ENCODE measurements around the gene TGFA.

The TGFA gene

DNA sequence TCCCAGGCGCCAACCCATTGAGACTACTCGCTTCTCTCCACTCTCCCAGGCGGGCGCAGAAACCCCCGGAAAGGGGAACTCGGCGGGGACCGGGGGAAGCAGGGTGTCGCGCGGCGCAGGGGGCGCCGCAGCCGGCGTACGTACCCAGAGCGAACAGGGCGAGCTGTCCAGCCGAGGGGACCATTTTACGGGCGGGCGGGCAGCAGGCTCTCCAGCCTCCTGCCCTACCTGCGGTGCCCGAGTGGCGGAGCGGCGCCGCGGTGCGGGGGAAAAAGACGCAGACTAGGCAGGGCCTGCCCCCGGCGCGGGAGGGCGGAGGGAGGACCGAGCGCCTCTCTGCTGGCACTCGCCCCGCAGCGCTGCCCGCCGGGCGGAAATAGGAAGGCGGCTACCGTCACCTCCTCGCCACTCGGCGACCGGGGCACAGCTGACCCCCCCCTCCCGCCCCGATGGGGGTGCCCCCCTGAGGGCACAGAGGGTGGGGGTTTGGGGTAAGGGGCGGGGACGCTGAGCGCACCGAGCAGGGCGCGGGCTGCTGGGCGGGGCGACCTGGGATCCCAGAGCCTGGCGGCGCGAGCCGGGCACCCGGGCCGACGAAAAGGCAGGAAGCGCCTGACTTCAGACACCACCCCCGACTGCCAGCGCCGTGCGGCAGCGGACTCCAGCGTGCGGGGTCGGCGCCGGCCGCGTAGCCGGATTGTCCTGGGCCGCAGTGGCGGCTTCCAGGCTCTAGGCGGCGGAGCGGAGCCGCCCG, at the start of gene TGFA:
TSS of gene TGFA (minus strand) at position 243 of the 754 bp plus-strand sequence. CDS start at position 184, 59 bp downstream.
- DNase-seq (ENCODE audit: low read depth): peak; percentile 37

DNA sequence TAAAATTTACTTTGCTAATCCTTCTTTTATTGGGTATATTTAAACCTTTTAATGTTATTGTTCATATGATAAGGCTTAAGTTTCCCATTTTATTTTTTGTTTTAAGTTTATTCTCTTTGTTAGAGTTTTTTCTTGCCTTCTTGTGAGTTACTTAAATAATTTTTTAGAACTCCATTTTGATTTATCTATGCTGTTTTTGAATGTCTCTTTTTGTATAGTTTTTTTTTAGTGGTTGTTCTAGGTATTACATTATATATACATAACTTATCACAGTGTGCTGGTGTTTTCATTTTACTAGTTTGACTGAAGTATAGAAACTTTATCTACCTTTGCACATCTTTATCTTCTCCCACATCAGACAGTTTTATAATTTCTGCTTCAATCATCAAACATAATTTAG, 49.4 kb upstream of the TGFA start:
- no peak for DNase-seq (ENCODE audit: low read depth)

DNA sequence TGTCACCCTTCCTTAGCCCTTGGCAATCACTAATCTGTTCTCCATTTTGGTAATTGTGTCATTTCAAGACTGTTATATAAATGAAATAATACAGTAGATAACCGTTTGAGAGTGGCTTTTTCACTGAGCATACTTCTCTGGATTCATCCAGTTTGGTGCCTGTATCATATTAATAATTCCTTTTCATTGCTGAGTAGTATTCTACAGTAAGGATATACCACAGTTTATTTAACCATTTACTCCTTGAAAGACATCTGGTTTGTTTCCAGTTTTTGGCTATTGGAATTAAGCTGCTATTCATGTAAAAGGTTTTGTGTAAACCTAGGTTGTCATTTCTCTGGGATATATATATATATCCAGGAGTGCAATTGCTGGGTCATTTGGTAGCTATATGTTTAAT, 44.6 kb upstream of the TGFA start:
- DNase-seq (ENCODE audit: low read depth): no peak

DNA sequence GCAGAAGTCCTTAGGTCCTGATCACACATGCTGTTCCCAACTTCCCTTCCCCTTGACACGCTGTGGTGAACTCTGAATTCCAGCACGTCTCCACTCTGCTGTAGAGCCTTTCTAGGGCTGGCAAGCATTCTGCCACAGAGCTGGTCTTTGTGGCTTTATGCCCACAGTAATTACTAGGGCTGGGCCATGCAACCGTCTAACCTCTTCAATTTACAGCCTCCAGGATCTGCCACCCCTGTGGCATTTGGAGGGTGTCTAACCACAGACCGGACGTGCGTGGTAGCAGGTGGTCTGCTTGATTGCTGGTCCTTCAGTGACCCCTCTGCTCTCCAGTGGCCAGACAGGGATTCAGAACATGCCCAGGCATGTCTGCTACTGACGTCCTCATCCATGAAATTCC, 43.1 kb upstream of the TGFA start:
- no peak for DNase-seq (ENCODE audit: low read depth)

DNA sequence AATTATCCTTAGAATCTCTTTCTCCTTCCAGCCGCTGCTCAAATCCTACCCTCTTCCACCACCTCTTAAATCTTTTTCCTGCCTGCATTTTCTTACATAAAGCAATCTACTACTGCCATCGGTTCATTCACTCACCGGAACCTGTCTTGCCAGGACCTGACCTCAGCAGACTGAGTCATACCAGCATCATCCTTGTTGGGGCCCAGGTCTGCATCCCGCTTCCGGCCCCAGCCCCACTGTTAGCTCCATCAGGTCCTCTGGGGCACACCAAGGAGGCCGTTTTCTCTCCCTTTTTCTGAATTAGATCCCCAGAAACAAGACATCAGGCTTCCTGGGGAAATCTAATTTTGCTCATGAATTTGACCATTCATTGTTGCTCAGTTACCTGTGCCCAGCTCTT, 42.7 kb upstream of the TGFA start:
- no peak for DNase-seq (ENCODE audit: low read depth)

DNA sequence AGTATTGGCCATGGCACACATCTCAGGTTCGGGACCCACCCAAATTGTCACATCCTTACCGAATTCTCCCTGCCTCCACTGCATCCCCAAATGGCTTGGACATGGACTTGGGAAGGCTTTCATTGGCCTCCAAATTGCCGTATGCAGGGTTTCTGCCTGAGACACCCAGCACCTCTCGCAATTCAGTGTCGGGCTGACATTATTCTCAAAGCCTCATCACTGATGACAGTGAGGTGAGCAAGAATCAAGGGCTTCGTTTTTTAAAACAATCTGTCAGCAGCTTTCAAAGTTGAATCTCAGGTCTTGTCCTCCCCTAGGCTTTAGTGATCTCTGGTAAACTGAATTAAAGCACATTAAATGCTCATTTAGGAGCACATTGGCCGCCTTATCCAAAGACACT, 29.5 kb upstream of the TGFA start:
- DNase-seq (ENCODE audit: low read depth): no peak

DNA sequence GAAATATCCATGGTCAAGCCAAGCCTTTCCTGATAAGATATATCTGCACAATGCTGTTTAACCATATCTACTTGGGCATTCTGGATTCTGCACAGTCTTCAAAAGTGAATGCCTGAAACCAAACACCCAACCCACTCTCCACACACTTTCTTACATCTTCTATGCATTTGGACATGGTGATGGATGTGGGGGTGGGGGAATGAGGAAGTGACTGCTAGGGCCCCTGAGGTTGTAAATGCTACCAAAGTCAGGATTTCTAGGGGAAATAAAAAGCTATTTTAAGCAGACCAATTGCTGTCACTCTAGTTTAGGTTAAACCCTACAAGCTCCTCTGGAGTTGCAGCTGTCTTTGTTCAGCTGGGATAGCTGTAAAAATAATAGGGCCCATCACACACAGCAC, 26.7 kb upstream of the TGFA start:
- no peak for DNase-seq (ENCODE audit: low read depth)

DNA sequence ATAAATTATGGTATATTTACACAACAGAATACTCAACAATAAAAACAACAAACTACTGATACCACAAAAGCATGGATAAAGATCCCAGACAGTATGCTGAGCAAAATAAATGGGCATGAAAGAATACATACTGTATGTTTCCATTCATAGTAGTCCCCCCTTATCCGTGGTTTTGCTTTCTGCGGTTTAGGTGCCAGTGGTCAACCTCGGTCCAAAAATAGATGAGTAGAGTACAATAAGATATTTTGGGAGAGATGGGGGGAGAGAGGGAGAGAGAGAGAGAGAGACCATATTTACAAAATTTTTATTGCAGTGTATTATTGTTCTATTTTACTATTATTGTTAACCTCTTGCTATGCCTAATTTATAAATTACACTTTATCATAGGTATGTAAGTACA, 21.0 kb upstream of the TGFA start:
- DNase-seq (ENCODE audit: low read depth): no peak

DNA sequence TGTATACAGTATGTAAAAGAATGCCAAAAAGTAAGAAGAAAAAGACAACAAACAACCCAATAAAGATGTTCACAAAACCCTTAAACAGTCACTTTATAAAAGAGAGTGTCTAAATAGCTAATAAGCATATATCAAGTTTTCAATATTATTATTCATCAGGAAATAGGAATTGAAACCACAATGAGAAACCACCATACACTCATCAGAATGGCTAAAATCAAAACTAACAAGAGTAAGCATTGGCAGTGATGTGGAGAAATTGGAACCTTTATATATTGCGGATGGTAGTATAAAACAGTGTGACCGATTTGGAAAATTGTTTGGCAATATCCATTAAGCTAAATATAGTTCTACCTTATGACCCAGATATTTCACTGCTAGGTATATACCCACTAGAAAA, 20.5 kb upstream of the TGFA start:
- DNase-seq (ENCODE audit: low read depth): no peak

DNA sequence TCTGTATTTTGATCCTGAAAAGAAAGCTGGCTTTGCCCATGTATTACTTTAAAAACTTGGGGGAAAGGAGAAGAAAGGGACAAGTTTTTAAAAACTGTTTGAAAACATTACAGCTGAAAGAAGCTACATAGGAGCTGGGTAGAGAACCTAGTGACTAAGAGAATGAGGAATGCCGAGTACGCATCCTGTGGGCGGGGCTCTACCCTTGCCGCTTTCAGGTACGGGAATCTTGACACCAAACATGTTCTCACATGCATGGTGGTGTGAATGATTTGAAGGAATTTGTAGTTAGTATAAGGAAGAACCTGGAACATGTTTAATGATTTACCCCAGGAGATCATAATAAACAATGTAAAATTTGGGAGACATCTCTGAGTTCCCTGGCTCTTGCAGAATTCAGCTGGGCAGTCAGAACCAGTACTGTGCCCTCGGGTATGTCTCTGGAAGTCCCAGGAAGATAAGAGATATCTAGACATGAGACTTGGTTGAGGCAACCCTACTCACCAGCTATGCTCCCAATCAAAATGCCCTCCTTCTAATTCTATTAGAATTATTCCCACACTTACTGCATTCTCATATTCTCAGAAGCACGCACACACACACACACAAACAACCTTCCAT, 16.5 kb upstream of the TGFA start:
- DNase-seq (ENCODE audit: low read depth): no peak

DNA sequence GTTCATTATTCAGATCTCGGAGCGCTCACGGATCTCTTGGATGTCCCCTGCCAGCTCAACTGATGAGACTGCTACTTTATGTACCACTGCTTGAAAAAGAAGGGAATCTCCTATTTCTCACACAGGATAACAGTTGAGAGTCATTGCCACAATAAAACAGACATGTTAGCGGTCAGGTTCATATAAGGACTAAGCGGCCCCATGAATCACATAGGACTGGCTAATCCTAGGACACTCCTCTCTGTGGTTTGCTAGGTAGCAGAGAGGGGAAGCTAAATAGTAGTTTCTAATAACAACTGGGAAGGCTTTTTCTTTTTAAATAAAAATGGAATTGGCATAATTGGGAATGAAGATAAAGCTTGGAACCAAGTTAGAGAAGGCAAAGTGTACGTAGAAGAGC, 15.9 kb upstream of the TGFA start:
- no peak for DNase-seq (ENCODE audit: low read depth)

DNA sequence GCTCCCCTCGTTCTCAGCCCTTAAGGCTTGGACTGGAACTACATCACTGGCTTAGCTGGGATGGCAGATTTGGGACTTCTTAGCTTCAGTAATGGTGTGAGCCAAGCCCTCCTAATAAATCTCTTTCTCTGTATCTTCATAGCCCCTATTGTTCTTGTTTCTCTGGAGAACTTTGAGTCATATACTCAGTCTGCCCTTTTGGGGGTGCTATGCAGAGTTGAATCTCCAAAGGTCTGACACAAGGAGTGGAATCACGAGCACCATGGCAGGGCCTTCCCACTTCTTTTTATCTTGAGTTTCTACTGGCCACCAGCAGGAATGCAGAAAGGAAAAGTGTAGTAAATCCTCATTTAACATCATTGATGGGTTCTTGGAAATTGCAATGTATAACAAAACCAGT, 13.3 kb upstream of the TGFA start:
- no peak for DNase-seq (ENCODE audit: low read depth)

DNA sequence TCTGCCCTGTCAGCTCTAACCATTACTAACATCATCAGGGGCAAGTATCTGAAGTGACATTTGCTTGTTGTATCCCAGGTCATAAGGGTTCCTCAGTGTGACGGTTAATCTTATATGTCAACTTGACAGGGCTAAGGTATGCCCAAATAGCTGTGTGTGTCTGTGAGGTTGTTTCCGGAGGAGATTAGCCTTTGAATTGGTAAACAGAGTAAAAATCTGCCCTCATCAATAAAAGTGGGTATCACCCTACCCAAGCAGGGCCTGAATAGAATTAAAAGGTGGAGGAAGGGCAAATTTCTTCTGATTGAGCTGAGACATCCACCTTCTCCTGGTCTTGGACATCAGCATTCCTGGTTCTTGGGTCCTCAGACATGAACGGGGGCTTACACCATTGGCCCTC, 12.8 kb upstream of the TGFA start:
- no peak for DNase-seq (ENCODE audit: low read depth)

DNA sequence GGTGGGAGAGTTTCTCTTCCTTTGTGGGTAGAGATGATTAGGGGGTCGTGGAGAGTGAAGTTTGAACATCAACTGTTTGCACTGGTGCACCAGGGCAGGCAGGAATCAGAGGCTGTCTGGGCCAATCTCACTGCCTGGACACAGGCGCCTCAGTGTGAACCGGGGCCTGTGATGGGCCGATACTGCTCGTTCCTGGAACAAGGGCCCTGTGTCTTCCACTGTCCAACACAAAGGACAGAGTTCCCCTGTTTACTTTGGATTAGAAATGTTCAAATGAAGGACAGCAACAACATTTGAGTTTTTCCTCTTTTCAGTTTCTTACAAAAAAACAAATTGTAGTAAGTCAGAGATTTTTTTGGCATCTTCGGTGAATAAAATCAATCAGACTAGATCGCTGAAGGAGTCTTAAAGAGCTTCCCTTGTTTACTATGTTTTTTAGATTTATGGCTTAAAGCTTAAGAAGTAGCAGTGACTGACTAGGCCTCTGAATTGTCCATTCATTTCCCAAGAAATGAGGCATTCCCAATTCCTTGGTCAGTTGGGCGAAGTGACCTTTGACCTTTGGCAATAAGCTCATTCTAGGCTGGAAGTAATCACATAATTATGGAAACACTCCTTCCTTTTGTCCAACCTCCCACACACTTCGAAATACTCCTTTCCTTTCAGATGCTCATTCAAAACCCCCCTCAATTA, 11.6 kb upstream of the TGFA start:
- no peak for DNase-seq (ENCODE audit: low read depth)

DNA sequence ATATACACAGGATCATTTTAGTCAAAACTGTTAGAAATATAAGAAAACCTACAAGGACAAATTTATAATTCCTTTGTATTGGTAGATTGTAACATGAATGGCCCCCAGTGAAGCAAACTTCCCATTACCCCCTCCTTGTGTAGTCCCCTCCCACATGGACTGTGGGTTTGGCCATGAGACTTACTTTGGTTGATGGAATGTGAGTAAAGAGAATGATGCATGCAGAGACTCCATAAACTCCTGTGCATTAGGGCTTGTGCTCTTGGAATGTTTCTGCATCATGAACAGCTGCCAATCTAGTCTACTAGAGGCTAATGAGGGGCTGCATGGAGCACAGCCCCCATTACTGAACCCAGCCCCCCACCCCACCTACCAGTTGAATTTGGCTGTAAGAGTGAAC, 8.3 kb upstream of the TGFA start:
- DNase-seq (ENCODE audit: low read depth): no peak

DNA sequence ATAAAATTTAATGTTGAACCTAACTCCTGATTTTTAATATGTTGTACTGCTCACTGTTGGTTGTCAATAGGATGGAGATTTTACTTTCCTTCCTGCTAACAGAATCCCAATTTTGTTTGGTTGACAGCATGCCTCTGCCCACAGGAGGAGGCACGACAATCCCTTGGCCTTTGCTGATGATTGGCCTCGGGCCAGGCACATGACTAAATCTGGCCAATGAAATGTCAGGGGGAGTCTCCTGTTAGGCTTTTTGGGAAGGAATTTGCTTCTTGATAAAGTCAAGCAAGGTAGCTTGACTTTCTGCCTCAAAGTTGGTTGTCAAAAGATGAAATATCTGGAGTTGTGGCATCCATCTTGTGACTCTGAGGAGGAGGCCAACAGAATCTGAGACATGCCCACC, 6.8 kb upstream of the TGFA start:
- DNase-seq (ENCODE audit: low read depth): no peak

DNA sequence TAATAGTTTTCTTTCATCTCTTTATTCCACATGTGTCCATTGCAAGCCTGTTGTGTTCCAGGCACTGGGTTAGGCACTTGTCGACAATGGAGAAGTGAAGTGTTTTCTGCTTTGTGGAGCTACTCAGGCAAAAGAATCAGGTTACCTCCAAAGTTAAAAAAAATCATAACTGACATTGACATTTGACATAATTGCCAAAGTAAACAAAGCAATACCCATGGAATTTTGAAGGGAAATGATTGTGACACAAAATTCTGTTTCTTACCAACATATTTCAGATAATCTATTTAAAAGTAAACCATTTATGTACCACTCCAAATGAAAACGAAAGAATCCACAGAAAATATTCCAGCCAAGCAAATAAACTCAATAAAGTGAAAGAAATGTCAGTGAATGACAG, 6.4 kb upstream of the TGFA start:
- DNase-seq (ENCODE audit: low read depth): no peak

DNA sequence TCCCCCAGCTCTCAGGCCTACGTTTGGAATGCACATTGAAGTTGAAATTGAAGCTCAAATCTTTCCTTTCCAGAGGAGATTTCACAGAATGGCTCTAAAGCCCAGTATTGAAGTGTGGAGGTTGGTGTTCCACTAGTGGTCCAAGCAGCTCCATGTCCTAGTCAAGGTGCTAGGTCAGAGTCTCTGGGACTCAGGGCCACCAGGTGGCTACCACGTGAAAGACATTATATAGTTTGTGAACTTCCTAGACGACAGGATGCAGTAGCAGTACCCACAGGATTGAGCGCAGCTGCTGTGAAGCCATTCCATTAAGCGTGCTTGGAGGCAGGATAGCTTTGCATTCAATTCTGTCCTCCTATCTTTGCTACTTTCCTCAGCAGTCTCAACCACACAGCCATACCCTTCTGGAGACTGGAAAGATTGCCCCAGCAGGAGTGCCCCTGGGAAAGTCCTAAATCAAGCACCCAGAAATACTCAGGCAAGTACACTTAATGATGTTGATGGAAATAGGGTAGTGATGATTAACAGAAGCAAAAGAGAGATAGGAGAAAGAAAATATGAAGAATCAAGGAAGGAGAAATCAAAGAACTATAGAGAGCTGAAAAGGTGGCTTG, 4.7 kb upstream of the TGFA start:
- DNase-seq (ENCODE audit: low read depth): no peak

DNA sequence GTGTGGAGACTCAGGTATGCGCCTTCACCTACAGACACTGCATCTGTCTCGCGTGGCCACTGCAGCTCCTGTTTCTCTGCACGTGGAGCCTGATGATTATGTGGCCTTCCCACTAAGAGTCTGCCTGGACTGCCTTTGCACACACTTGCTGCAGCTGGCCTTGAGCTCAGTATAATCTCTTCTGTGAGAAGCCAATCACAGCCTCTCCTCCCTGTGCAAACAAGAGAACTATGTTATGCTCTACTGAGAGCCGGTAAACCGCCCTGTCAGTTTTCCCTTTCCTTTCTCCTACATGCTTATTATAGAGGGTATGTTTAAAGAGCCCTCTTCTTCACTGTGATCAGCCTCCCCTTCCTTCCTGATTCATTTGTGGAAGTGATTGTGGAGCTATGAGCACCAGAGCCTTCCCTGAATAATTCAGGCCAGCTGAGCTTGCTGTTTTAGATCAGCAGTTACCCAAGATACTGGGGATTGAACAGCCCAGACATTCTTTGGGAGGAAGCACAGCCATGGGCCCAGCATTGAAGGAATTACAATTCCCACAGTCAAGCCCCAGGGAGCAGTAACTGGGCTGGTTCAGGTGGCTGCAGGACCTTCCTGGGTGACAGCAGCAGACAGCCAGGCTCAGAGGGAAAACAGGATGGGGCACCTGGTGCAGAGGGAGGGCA, 3.7 kb upstream of the TGFA start:
- no peak for DNase-seq (ENCODE audit: low read depth)

DNA sequence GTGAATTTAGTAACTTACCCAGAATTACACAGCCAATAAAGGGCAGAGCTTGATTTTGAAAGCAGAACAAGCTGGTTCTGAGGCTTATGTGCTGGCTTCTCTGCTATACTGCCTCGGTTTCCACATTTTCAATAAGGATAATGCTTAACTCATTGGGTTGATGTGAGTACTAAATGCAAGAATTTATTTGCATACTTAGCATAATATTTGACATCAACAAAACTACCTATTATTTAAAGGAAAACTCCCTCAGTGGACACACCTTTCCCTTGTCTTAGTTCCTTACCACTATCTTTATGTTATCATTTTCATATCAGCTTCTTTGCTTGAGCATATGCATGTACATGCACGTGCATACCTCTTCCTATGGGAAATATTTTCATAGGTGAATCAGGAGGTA, 3.0 kb upstream of the TGFA start:
- DNase-seq (ENCODE audit: low read depth): no peak

DNA sequence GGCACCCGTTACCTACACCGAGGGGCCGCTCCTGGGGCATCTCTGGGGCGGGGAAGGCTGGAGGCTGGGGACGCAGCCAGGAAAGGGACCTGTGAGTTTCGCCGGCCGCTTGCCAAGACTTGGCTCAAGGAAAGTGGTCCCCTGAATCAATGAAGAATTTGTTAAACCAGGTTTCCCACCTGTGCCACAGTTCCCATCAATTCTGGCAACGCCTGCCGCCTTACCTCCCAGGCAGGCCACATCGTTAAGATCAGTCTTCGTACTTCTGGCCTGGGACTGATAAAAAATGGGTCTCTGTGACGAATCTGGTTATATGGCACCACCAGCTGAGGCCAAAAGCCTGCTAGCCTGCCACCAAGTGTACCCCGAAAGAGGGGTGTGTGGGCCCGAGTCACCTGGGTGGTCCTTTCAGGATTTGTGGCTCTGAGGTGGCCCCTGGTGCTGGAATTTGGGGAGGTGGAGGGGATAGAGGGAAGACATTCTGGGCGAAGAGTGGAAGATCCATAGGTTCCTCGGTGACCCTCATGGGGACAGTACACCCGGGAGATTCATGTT, 789 bp upstream of the TGFA start:
- no peak for DNase-seq (ENCODE audit: low read depth)

DNA sequence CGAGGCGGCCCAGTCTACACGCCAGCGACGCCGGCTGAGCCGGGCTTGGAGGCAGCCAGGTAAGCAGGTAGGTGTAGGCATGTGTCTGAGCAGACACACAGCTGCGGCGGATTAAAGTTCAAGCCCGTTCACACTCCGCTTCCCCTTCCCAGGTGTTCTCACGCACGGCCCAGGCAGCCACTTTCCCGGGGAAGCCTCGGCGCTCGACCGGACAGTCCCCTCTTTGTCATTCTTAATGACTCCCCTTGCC, 367 bp downstream of the TGFA start:
- DNase-seq (ENCODE audit: low read depth): no peak

All from stimulated activated CD4-positive, alpha-beta T cell treated with anti-CD3 and anti-CD28 coated beads, Interleukin-2, amount 100 ng/mL, for 4 hours (primary cell).